Astrocyte of the spinal cord (primary cell): ENCODE data around the gene CTNNBL1.

Experiments
- DNase-seq: peaks from one replicate; pipeline ENCODE4 v3.0.0; 2011; ENCODE audit warnings: low read depth, low spot score
- H3K4me3 ChIP-seq: 2 replicates; pipeline ENCODE4 v1.5.1; 2011; ENCODE audit warnings: low read depth, mild to moderate bottlenecking, low read length, moderate library complexity
- CTCF ChIP-seq: IDR thresholded peaks from 2 replicates; pipeline ENCODE4 v1.5.1; 2012; ENCODE audit warnings: low read depth, mild to moderate bottlenecking, low read length, inconsistent platforms
- in situ Hi-C: cut with HindIII; loops from 2 replicates; pipeline ENCODE4 v1.10.0; 2017; ENCODE audit warnings: low sequenced_read_pairs

Gene CTNNBL1

GRCh38 chr20:37867289-37868195 lies 173.7 kb downstream of the CTNNBL1 start:
- no peak for TF ChIP-seq CTCF
- no peak overlapping the region for H3K4me3 ChIP-seq
- in situ Hi-C loops, result no loop called here
- DNase-seq, result no peak

- H3K4me3 ChIP-seq, result no peak overlapping the region
- no peak for TF ChIP-seq CTCF
- in situ Hi-C loops, result no loop called here
- DNase-seq, result no peak
Observed at GRCh38 chr20:37868851-37869333, 175.1 kb downstream of the CTNNBL1 start.

GRCh38 chr20:37869334-37869861 lies 175.6 kb downstream of the CTNNBL1 start:
- no peak for DNase-seq
- no peak for TF ChIP-seq CTCF
- H3K4me3 ChIP-seq, result no peak overlapping the region
- in situ Hi-C loops, result no loop called here

GRCh38 chr20:37870294-37870693 lies 176.5 kb downstream of the CTNNBL1 start:
- no peak for TF ChIP-seq CTCF
- in situ Hi-C loops, result no loop called here

GRCh38 chr20:37871751-37872150 lies 177.9 kb downstream of the CTNNBL1 start:
- no peak for TF ChIP-seq CTCF
- no peak overlapping the region for H3K4me3 ChIP-seq
- no peak for DNase-seq
- in situ Hi-C loops, result no loop called here

More at GRCh38 chr20:37870294-37870693, 176.5 kb downstream of the CTNNBL1 start:
- H3K4me3 ChIP-seq, result no peak overlapping the region
- DNase-seq, result no peak

GRCh38 chr20:37872161-37872560 lies 178.3 kb downstream of the CTNNBL1 start:
- no peak for TF ChIP-seq CTCF
- DNase-seq, result no peak
- no peak overlapping the region for H3K4me3 ChIP-seq
- in situ Hi-C loops, result no loop called here
